Smooth muscle cell (in vitro differentiated cells): Measurements from ENCODE around the gene CUX1. TPM values are rescaled to one million over a fixed set of nuclear protein-coding genes. Genes with fewer than 3 reads are reported as not detected.

ENCODE experiments used
- DNase-seq: peaks from one replicate; lab custom pipeline; 2025; ENCODE audit not compliant: unreplicated experiment; lab: John Stamatoyannopoulos, UW
- H2AFZ ChIP-seq: fragments of 200-600 bp; sonication (generic); 2 replicates; pipeline ENCODE4 v1.6.0; 2016; ENCODE audit warnings: antibody characterized with exemption, low read depth, mild to moderate bottlenecking
- H3F3A ChIP-seq: fragments of 200-600 bp; sonication (generic); 2 replicates; pipeline ENCODE4 v1.6.0; 2017; ENCODE audit warnings: antibody characterized with exemption, low read depth
- H3K27ac ChIP-seq: fragments of 200-600 bp; sonication (generic); 2 replicates; pipeline ENCODE4 v1.5.1; 2016; ENCODE audit warnings: low read depth, mild to moderate bottlenecking
- H3K27me3 ChIP-seq: fragments of 200-600 bp; sonication (generic); 2 replicates; pipeline ENCODE4 v1.6.1; 2016; ENCODE audit warnings: low read depth, mild to moderate bottlenecking
- H3K36me3 ChIP-seq: fragments of 200-600 bp; sonication (generic); 2 replicates; pipeline ENCODE4 v1.5.1; 2016; ENCODE audit warnings: low read depth
- H3K4me1 ChIP-seq: fragments of 200-600 bp; sonication (generic); 2 replicates; pipeline ENCODE4 v1.5.1; 2016; ENCODE audit warnings: low read depth
- H3K4me2 ChIP-seq: fragments of 200-600 bp; sonication (generic); 2 replicates; pipeline ENCODE4 v1.6.0; 2016; ENCODE audit warnings: mild to moderate bottlenecking
- H3K4me3 ChIP-seq: fragments of 200-600 bp; sonication (generic); 2 replicates; pipeline ENCODE4 v1.5.1; 2016; ENCODE audit warnings: mild to moderate bottlenecking
- H3K79me2 ChIP-seq: fragments of 200-600 bp; sonication (generic); 2 replicates; pipeline ENCODE4 v1.6.0; 2016; ENCODE audit warnings: low read depth, mild to moderate bottlenecking
- H3K9ac ChIP-seq: fragments of 200-600 bp; sonication (generic); 2 replicates; pipeline ENCODE4 v1.6.0; 2016; ENCODE audit warnings: low read depth
- H3K9me3 ChIP-seq: fragments of 200-600 bp; sonication (generic); replicated peaks from 2 replicates; pipeline ENCODE4 v1.5.1; 2016; ENCODE audit warnings: low read depth
- H4K20me1 ChIP-seq: fragments of 200-600 bp; sonication (generic); 2 replicates; pipeline ENCODE4 v1.6.0; 2016; ENCODE audit warnings: low read depth
- CTCF ChIP-seq: fragments of 200-600 bp; sonication (generic); IDR thresholded peaks from 2 replicates; pipeline ENCODE4 v1.5.1; 2017; ENCODE audit warnings: borderline replicate concordance, mild to moderate bottlenecking, antibody characterized with exemption; ENCODE audit not compliant: insufficient read depth, poor library complexity, severe bottlenecking
- WGBS: methylation state at CpG from one replicate; pipeline ENCODE4 v1.1.7; 2016; ENCODE audit warnings: low lambda C conversion rate; 5-methylcytosine and 5-hydroxymethylcytosine counted together
- polyA plus RNA-seq: library from polyadenylated mRNA; unstranded; fragments of >200 nt; fragmentation: Nextera tagmentation; extraction: Ambion mirVana; gene quantifications from 2 replicates; pipeline ENCODE4 v1.2.1, GENCODE V29; 2016
- total RNA-seq: library from RNA; depleted of rRNA; stranded (reverse); fragments of >200 nt; gene quantifications from 2 replicates; pipeline ENCODE4 v1.2.3, GENCODE V29; 2014

Gene CUX1
- total and polyA plus RNA-seq, 2 experiments from 2014 or later = 56.3 to 78.4 TPM

DNA sequence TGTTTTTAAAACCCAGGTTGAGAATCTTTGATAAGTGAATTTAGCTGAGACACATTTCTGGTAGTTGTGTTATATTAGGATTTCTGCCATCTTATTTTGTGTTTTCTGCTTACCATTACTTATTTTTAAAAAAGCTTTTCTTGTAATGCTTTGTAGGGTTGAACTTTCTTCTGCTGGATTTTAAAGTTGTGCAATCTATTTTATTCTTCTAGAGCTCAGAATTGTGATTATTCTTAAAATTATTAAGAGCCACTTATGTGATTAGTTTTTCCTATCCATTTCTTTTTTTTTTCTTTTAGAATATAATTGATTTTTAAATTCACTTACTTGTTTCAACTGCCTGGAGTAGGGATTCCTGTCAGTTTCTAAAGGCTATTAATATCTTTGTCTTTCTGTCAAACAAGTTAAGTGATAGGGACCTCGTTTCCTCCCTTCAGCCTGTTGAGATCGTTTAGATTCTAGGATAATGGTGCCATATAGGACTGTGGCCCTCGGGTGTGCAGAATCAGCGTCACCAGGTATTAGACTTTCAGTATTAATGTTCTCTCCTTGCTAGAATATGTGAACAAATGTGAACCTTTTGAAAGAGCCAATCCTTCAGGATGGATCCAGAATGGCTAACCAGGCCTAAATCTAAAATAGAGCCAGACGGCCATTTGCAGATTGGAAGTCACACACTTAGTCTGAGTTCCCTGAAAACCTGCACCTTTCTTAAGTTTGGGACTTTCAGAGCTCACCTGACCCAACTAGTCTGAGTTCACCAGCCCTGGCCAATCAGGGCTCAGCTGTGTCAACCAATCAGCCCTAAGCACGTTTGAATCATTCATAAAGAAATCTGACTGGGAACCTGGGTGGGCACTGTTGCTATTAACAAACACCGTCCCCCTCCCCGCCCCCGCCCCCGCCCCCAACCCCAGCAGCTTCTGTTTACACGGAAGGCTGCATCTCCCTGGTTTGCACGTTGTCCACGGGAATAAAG, 26.2 kb downstream of the CUX1 start:
- Histone ChIP-seq H3K9ac (no peak overlapping the region), H3K4me2 (no peak overlapping the region), H3K4me3 (no peak overlapping the region), H4K20me1 (peaks cover 90% of the 10 kb centered on the region), H2AFZ (no peak overlapping the region), H3F3A (peaks cover 6% of the 10 kb centered on the region), H3K9me3 (no peaks in the 10 kb centered on the region), H3K4me1 (peaks cover 4% of the 10 kb centered on the region), H3K27me3 (no peaks in the 10 kb centered on the region), H3K27ac (no peak overlapping the region), H3K79me2 (peaks cover 100% of the 10 kb centered on the region), H3K36me3 (no peaks in the 10 kb centered on the region)
- TF ChIP-seq CTCF = no peak
- no peak for DNase-seq
- 72% methylated on average over 13 of the region's 13 CpGs for WGBS

DNA sequence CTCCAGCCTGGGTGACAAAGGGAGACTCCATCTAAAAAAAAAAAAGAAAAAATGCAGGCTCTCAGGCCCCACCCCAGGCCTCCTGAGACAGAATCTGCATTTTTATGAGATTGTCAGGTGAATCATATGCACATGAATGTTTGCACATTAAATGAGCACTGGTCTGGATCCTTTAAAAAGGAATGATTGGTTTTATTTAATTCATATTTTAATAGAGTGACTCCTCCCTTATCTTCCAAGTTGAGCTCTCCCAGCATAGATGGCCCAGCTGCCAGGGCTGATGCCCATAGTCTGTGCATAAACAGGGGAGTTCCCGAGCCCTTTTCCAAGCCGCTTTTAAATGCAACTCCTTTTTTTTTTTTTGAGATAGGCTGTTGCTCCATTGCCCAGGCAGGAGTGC, 28.5 kb downstream of the CUX1 start:
- H3F3A ChIP-seq = no peaks in the 10 kb centered on the region
- WGBS = 89% methylated on average over 2 of the region's 2 CpGs
- no peak for TF ChIP-seq CTCF
- no peak overlapping the region for H3K4me2 ChIP-seq
- H4K20me1 ChIP-seq = peaks cover 91% of the 10 kb centered on the region
- no peak overlapping the region for H3K9ac ChIP-seq
- no peaks in the 10 kb centered on the region for H3K9me3 ChIP-seq
- no peaks in the 10 kb centered on the region for H3K36me3 ChIP-seq
- no peak overlapping the region for H3K4me3 ChIP-seq
- DNase-seq = no peak
- no peaks in the 10 kb centered on the region for H3K27me3 ChIP-seq
- peaks cover 4% of the 10 kb centered on the region for H3K4me1 ChIP-seq
- peaks cover 100% of the 10 kb centered on the region for H3K79me2 ChIP-seq
- no peak overlapping the region for H2AFZ ChIP-seq
- H3K27ac ChIP-seq = no peak overlapping the region

- Histone ChIP-seq H3K4me3 (no peak overlapping the region), H3K9me3 (no peaks in the 10 kb centered on the region), H3K79me2 (peaks cover 100% of the 10 kb centered on the region), H4K20me1 (peaks cover 91% of the 10 kb centered on the region), H3K4me1 (peaks cover 4% of the 10 kb centered on the region), H2AFZ (no peak overlapping the region), H3K27me3 (no peaks in the 10 kb centered on the region), H3K4me2 (no peak overlapping the region), H3F3A (no peaks in the 10 kb centered on the region), H3K9ac (no peak overlapping the region), H3K36me3 (no peaks in the 10 kb centered on the region), H3K27ac (no peak overlapping the region)
- WGBS = 97% methylated on average over 11 of the region's 11 CpGs
- TF ChIP-seq CTCF = no peak
- no peak for DNase-seq
Observed at GRCh38 chr7:101846800-101847538, 29.5 kb downstream of the CUX1 start.
